ENCODE results near the gene ENPP6. TPM values are rescaled to one million over a fixed set of nuclear protein-coding genes. Genes with fewer than 3 reads are reported as not detected.

ENPP6 gene
- total RNA-seq, 6 donors from 2014 or later = 0.30 to 0.37 (median 0.34) TPM; not detected in 3

GRCh38 chr4:184255871-184256642 is 38.4 kb upstream of the ENPP6 start:
- no peaks in the 10 kb centered on the region for H3K9me3 ChIP-seq
- DNase-seq (no peak), ATAC-seq (ENCODE audit: low FRiP score in 2 of 2) (no peak)
- H3K27me3 ChIP-seq = no peaks in the 10 kb centered on the region
- H3K27ac ChIP-seq = no peak overlapping the region
- no peak overlapping the region for H3K4me3 ChIP-seq
- no peaks in the 10 kb centered on the region for H3K4me1 ChIP-seq
- WGBS, 2 donors = 93 to 96% methylated on average over 16 to 22 of the region's 22 CpGs
- H3K36me3 ChIP-seq = no peaks in the 10 kb centered on the region
- TF ChIP-seq POLR2A (IDR thresholded peaks at IDR 0.05) = no peak
- TF ChIP-seq EP300 (IDR thresholded peaks at IDR 0.05) = no peak
- no peak for TF ChIP-seq CTCF (IDR thresholded peaks at IDR 0.05)
- TF ChIP-seq POLR2AphosphoS5 (IDR thresholded peaks at IDR 0.05) = no peak

- no peak for TF ChIP-seq POLR2AphosphoS5 (IDR thresholded peaks at IDR 0.05)
- no peak for TF ChIP-seq CTCF (IDR thresholded peaks at IDR 0.05)
- TF ChIP-seq POLR2A (IDR thresholded peaks at IDR 0.05) = no peak
- TF ChIP-seq EP300 (IDR thresholded peaks at IDR 0.05) = no peak
- Histone ChIP-seq H3K27ac (no peak overlapping the region), H3K36me3 (no peaks in the 10 kb centered on the region), H3K4me1 (no peaks in the 10 kb centered on the region), H3K4me3 (no peak overlapping the region), H3K9me3 (no peaks in the 10 kb centered on the region), H3K27me3 (no peaks in the 10 kb centered on the region)
- WGBS, 2 donors = 30 to 79% methylated on average over 3 to 4 of the region's 4 CpGs
- ATAC-seq (ENCODE audit: low FRiP score in 2 of 2) = no peak
- DNase-seq = peak in 1 of 2 donors; percentile 21
These were observed 37.7 kb upstream of the ENPP6 start for GRCh38 chr4:184255361-184255760.

- Histone ChIP-seq H3K9me3 (no peaks in the 10 kb centered on the region), H3K27me3 (no peaks in the 10 kb centered on the region), H3K4me1 (no peaks in the 10 kb centered on the region), H3K27ac (no peak overlapping the region), H3K4me3 (no peak overlapping the region), H3K36me3 (no peaks in the 10 kb centered on the region)
- peak in 1 of 2 donors; percentile 45 for ATAC-seq (ENCODE audit: low FRiP score in 2 of 2)
- DNase-seq = peak in 1 of 2 donors; percentile 71
- WGBS, 2 donors = 95 to 99% methylated on average over 8 to 22 of the region's 24 CpGs
- TF ChIP-seq POLR2A (IDR thresholded peaks at IDR 0.05) = no peak
- TF ChIP-seq CTCF (IDR thresholded peaks at IDR 0.05) = no peak
- TF ChIP-seq POLR2AphosphoS5 (IDR thresholded peaks at IDR 0.05) = no peak
- no peak for TF ChIP-seq EP300 (IDR thresholded peaks at IDR 0.05)
These were observed 35.4 kb upstream of the ENPP6 start for GRCh38 chr4:184253072-184253420.

- DNase-seq (peak in 1 of 2 donors; percentile 60), ATAC-seq (ENCODE audit: low FRiP score in 2 of 2) (no peak)
- no peak overlapping the region for H3K4me3 ChIP-seq
- no peak overlapping the region for H3K27ac ChIP-seq
- H3K9me3 ChIP-seq = no peaks in the 10 kb centered on the region
- H3K36me3 ChIP-seq = no peaks in the 10 kb centered on the region
- no peaks in the 10 kb centered on the region for H3K27me3 ChIP-seq
- H3K4me1 ChIP-seq = no peaks in the 10 kb centered on the region
- no peak for TF ChIP-seq POLR2A (IDR thresholded peaks at IDR 0.05)
- no peak for TF ChIP-seq POLR2AphosphoS5 (IDR thresholded peaks at IDR 0.05)
- WGBS, 2 donors = 75 to 79% methylated on average over 10 to 11 of the region's 21 CpGs
These were observed 34.7 kb upstream of the ENPP6 start for GRCh38 chr4:184252136-184253071.

- no peaks in the 10 kb centered on the region for H3K27me3 ChIP-seq
- H3K9me3 ChIP-seq = no peaks in the 10 kb centered on the region
- ATAC-seq (ENCODE audit: low FRiP score in 2 of 2) (no peak), DNase-seq (no peak)
- H3K4me1 ChIP-seq = no peaks in the 10 kb centered on the region
- TF ChIP-seq POLR2AphosphoS5 (IDR thresholded peaks at IDR 0.05) = no peak
- no peak for TF ChIP-seq EP300 (IDR thresholded peaks at IDR 0.05)
- TF ChIP-seq POLR2A (IDR thresholded peaks at IDR 0.05) = no peak
- no peak overlapping the region for H3K4me3 ChIP-seq
- no peaks in the 10 kb centered on the region for H3K36me3 ChIP-seq
- 79 to 85% methylated on average over 3 of the region's 3 CpGs for WGBS, 2 donors
- no peak overlapping the region for H3K27ac ChIP-seq
These were observed 34.0 kb upstream of the ENPP6 start for GRCh38 chr4:184251670-184251980.

Measured in upper lobe of left lung (tissue), 6 donors.